ENCODE measurements around the gene DPP10. TPM values are rescaled to one million over a fixed set of nuclear protein-coding genes. Genes with fewer than 3 reads are reported as not detected.

The DPP10 gene
- total and polyA plus RNA-seq, 4 donors: 0.04 to 4.1 (median 0.48) TPM

DNA sequence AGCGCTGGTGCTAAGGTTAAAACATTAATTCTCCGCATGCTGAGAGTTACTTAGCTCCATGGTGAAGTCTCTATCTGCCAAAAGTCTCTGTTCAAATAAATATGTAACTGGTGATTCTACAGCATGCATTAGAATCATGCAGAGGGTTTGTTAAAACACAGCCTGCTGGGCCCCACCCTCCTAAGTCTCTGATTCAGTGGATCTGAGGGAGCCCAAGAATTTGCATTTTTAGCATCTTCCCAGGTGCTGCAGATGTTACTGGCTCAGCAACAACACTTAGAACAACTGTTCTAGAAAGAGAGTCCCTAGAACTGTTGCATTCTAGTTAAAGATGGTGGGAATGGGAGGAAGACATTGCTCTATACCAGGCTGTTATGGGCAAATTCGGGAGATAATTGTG is 73.4 kb downstream of the DPP10 start:
- Histone ChIP-seq H3K27ac (ENCODE audit: low read depth in 1 of 2, low read length in 2 of 2) (no peak overlapping the region), H3K9ac (ENCODE audit: low read depth in 1 of 2, low read length in 2 of 2) (no peak overlapping the region), H3K27me3 (ENCODE audit: control insufficient read depth in 4 of 4, insufficient read depth in 4 of 4, low read length in 3 of 4) (peaks cover 0 to 3% (median 0%) of the 10 kb centered on the region in 4 donors), H3K4me1 (ENCODE audit: control insufficient read depth in 4 of 4, insufficient read depth in 4 of 4, low read length in 3 of 4) (no peaks in the 10 kb centered on the region), H3K4me3 (ENCODE audit: low read depth in 1 of 3, low read length in 3 of 3) (no peak overlapping the region), H3K9me3 (ENCODE audit: control insufficient read depth in 4 of 4, low read length in 3 of 4) (no peaks in the 10 kb centered on the region), H3K36me3 (ENCODE audit: control insufficient read depth in 4 of 4, insufficient read depth in 3 of 4, low read depth in 1 of 4, low read length in 3 of 4) (no peaks in the 10 kb centered on the region)
- no peak for TF ChIP-seq YY1 (IDR thresholded peaks at IDR 0.05)
- TF ChIP-seq, protein P1, sequence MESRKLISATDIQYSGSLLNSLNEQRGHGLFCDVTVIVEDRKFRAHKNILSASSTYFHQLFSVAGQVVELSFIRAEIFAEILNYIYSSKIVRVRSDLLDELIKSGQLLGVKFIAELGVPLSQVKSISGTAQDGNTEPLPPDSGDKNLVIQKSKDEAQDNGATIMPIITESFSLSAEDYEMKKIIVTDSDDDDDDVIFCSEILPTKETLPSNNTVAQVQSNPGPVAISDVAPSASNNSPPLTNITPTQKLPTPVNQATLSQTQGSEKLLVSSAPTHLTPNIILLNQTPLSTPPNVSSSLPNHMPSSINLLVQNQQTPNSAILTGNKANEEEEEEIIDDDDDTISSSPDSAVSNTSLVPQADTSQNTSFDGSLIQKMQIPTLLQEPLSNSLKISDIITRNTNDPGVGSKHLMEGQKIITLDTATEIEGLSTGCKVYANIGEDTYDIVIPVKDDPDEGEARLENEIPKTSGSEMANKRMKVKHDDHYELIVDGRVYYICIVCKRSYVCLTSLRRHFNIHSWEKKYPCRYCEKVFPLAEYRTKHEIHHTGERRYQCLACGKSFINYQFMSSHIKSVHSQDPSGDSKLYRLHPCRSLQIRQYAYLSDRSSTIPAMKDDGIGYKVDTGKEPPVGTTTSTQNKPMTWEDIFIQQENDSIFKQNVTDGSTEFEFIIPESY (IDR thresholded peaks at IDR 0.05): no peak
- 76% methylated on average over 3 of the region's 3 CpGs for WGBS
- DNase-seq (ENCODE audit: low spot score): no peak

DNA sequence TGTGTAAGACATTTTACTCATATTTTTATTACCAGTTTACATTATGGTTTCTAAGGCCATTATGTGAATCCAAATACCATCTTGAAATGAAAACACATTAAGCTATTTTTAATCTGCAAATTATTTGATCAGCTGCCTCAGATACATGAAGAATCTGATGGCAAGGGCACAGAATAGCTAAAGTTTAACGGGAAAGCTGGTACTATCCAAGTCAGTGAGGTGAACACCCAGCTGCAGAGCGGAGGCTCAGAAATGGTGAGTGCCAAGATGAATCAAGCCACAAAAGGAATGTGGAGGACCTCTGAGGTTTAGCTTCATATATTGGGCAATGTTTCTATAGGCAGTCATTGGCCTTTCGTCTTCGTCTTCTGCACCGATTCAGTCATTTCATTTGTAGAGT is 75.1 kb downstream of the DPP10 start:
- Histone ChIP-seq H3K9me3 (ENCODE audit: control insufficient read depth in 4 of 4, low read length in 3 of 4) (no peaks in the 10 kb centered on the region), H3K4me1 (ENCODE audit: control insufficient read depth in 4 of 4, insufficient read depth in 4 of 4, low read length in 3 of 4) (no peaks in the 10 kb centered on the region), H3K27ac (ENCODE audit: low read depth in 1 of 2, low read length in 2 of 2) (no peak overlapping the region), H3K4me3 (ENCODE audit: low read depth in 1 of 3, low read length in 3 of 3) (no peak overlapping the region), H3K9ac (ENCODE audit: low read depth in 1 of 2, low read length in 2 of 2) (no peak overlapping the region), H3K27me3 (ENCODE audit: control insufficient read depth in 4 of 4, insufficient read depth in 4 of 4, low read length in 3 of 4) (no peaks in the 10 kb centered on the region), H3K36me3 (ENCODE audit: control insufficient read depth in 4 of 4, insufficient read depth in 3 of 4, low read depth in 1 of 4, low read length in 3 of 4) (no peaks in the 10 kb centered on the region)
- 93% methylated on average over 5 of the region's 5 CpGs for WGBS
- TF ChIP-seq SP1 (IDR thresholded peaks at IDR 0.05) (no peak), RAD21 (IDR thresholded peaks at IDR 0.05) (no peak), FOXA2 (IDR thresholded peaks at IDR 0.05) (no peak), TAF1 (conservative IDR thresholded peaks at IDR 0.05) (no peak), FOXA1 (IDR thresholded peaks at IDR 0.05) (no peak)
- TF ChIP-seq, protein P2, sequence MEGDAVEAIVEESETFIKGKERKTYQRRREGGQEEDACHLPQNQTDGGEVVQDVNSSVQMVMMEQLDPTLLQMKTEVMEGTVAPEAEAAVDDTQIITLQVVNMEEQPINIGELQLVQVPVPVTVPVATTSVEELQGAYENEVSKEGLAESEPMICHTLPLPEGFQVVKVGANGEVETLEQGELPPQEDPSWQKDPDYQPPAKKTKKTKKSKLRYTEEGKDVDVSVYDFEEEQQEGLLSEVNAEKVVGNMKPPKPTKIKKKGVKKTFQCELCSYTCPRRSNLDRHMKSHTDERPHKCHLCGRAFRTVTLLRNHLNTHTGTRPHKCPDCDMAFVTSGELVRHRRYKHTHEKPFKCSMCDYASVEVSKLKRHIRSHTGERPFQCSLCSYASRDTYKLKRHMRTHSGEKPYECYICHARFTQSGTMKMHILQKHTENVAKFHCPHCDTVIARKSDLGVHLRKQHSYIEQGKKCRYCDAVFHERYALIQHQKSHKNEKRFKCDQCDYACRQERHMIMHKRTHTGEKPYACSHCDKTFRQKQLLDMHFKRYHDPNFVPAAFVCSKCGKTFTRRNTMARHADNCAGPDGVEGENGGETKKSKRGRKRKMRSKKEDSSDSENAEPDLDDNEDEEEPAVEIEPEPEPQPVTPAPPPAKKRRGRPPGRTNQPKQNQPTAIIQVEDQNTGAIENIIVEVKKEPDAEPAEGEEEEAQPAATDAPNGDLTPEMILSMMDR (IDR thresholded peaks at IDR 0.05; ENCODE audit: low read depth, low read length, missing input control): no peak
- DNase-seq (ENCODE audit: low spot score): no peak

DNA sequence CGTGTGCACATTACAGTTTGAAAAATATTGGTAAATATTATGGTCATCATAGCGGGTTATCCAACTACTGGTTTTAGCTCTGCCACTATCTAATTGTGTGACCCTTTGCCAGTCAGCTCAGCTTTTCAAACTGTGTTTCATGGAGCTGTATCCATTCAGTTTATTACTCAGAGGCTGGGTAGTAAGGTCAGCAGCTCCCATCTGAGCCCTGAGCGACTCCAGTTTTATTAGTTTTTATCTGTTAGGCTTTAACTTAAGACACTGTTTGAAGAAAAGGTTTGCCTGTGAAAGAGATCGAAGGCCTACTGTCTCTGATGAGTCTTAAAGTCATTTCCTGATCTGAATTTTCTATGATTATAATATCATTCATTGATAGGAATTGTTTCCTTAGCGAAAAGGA is 76.3 kb downstream of the DPP10 start:
- no peaks in the 10 kb centered on the region for H3K9me3 ChIP-seq (ENCODE audit: control insufficient read depth in 4 of 4, low read length in 3 of 4)
- H3K27ac ChIP-seq (ENCODE audit: low read depth in 1 of 2, low read length in 2 of 2): no peak overlapping the region
- H3K9ac ChIP-seq (ENCODE audit: low read depth in 1 of 2, low read length in 2 of 2): no peak overlapping the region
- no peaks in the 10 kb centered on the region for H3K4me1 ChIP-seq (ENCODE audit: control insufficient read depth in 4 of 4, insufficient read depth in 4 of 4, low read length in 3 of 4)
- 84% methylated on average over 5 of the region's 5 CpGs for WGBS
- H3K4me3 ChIP-seq (ENCODE audit: low read depth in 1 of 3, low read length in 3 of 3): no peak overlapping the region
- no peak for DNase-seq (ENCODE audit: low spot score)
- H3K27me3 ChIP-seq (ENCODE audit: control insufficient read depth in 4 of 4, insufficient read depth in 4 of 4, low read length in 3 of 4): no peaks in the 10 kb centered on the region
- no peaks in the 10 kb centered on the region for H3K36me3 ChIP-seq (ENCODE audit: control insufficient read depth in 4 of 4, insufficient read depth in 3 of 4, low read depth in 1 of 4, low read length in 3 of 4)
- no peak for TF ChIP-seq HNF4A (conservative IDR thresholded peaks at IDR 0.05)
- TF ChIP-seq, protein P1 (IDR thresholded peaks at IDR 0.05): no peak
- no peak for TF ChIP-seq TAF1 (conservative IDR thresholded peaks at IDR 0.05)
- TF ChIP-seq JUND (IDR thresholded peaks at IDR 0.05): no peak
- TF ChIP-seq, protein P3, sequence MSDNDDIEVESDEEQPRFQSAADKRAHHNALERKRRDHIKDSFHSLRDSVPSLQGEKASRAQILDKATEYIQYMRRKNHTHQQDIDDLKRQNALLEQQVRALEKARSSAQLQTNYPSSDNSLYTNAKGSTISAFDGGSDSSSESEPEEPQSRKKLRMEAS (IDR thresholded peaks at IDR 0.05): no peak
- TF ChIP-seq, protein P4, sequence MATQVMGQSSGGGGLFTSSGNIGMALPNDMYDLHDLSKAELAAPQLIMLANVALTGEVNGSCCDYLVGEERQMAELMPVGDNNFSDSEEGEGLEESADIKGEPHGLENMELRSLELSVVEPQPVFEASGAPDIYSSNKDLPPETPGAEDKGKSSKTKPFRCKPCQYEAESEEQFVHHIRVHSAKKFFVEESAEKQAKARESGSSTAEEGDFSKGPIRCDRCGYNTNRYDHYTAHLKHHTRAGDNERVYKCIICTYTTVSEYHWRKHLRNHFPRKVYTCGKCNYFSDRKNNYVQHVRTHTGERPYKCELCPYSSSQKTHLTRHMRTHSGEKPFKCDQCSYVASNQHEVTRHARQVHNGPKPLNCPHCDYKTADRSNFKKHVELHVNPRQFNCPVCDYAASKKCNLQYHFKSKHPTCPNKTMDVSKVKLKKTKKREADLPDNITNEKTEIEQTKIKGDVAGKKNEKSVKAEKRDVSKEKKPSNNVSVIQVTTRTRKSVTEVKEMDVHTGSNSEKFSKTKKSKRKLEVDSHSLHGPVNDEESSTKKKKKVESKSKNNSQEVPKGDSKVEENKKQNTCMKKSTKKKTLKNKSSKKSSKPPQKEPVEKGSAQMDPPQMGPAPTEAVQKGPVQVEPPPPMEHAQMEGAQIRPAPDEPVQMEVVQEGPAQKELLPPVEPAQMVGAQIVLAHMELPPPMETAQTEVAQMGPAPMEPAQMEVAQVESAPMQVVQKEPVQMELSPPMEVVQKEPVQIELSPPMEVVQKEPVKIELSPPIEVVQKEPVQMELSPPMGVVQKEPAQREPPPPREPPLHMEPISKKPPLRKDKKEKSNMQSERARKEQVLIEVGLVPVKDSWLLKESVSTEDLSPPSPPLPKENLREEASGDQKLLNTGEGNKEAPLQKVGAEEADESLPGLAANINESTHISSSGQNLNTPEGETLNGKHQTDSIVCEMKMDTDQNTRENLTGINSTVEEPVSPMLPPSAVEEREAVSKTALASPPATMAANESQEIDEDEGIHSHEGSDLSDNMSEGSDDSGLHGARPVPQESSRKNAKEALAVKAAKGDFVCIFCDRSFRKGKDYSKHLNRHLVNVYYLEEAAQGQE (IDR thresholded peaks at IDR 0.05): no peak
- no peak for TF ChIP-seq EGR1 (IDR thresholded peaks at IDR 0.05; ENCODE audit: low read depth in 2 of 2)
- TF ChIP-seq GABPA (IDR thresholded peaks at IDR 0.05 in 1 of 2, conservative IDR thresholded peaks at IDR 0.05 in 1 of 2): no peak
- no peak for TF ChIP-seq SP1 (IDR thresholded peaks at IDR 0.05)
- TF ChIP-seq HNF4G (IDR thresholded peaks at IDR 0.05): no peak
- TF ChIP-seq RXRA (IDR thresholded peaks at IDR 0.05): no peak
- TF ChIP-seq NR2F2 (IDR thresholded peaks at IDR 0.05): no peak
- no peak for TF ChIP-seq FOXA1 (IDR thresholded peaks at IDR 0.05)
- TF ChIP-seq YY1 (IDR thresholded peaks at IDR 0.05): no peak
- TF ChIP-seq, protein P5, sequence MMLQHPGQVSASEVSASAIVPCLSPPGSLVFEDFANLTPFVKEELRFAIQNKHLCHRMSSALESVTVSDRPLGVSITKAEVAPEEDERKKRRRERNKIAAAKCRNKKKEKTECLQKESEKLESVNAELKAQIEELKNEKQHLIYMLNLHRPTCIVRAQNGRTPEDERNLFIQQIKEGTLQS (IDR thresholded peaks at IDR 0.05): no peak

Measured in liver (tissue), 9 donors.